Skeletal muscle tissue (tissue), 4 donors: ENCODE measurements around the gene OCA2. TPM values are rescaled to one million over a fixed set of nuclear protein-coding genes. Genes with fewer than 3 reads are reported as not detected.
"Not testable (repeated sequence)": the region's sequence is repeated elsewhere in the genome, so short reads cannot be mapped to it uniquely, and the experiment has no call there.

Experiments
- H3K27ac ChIP-seq: one replicate; pipeline ENCODE4 v1.7.0; 2013; ENCODE audit warnings: mild to moderate bottlenecking, low read depth, low read length, inconsistent platforms
- H3K27me3 ChIP-seq, 3 donors: one replicate each; pipeline ENCODE4 v1.7.0; 2013; ENCODE audit warnings: low read length in 3 of 3; ENCODE audit not compliant: control insufficient read depth in 3 of 3, insufficient read depth in 3 of 3
- H3K36me3 ChIP-seq, 3 donors: one replicate each; pipeline ENCODE4 v1.7.0; 2013; ENCODE audit warnings: low read length in 3 of 3; ENCODE audit not compliant: control insufficient read depth in 3 of 3, insufficient read depth in 3 of 3
- H3K4me1 ChIP-seq, 3 donors: one replicate each; pipeline ENCODE4 v1.7.0; 2013; ENCODE audit warnings: low read length in 3 of 3, mild to moderate bottlenecking in 3 of 3; ENCODE audit not compliant: control insufficient read depth in 3 of 3, insufficient read depth in 3 of 3
- H3K4me3 ChIP-seq, 3 donors: one replicate each; pipeline ENCODE4 v1.7.0; 2013; ENCODE audit warnings: low read length in 3 of 3
- H3K9ac ChIP-seq, 3 donors: one replicate each; pipeline ENCODE4 v1.7.0; 2013; ENCODE audit warnings: low read length in 3 of 3, mild to moderate bottlenecking in 3 of 3, moderate library complexity in 2 of 3, low read depth in 1 of 3
- H3K9me3 ChIP-seq, 3 donors: one replicate each; pipeline ENCODE4 v1.7.0; 2013; ENCODE audit warnings: low read length in 3 of 3; ENCODE audit not compliant: control insufficient read depth in 3 of 3
- total RNA-seq: library from RNA; depleted of rRNA; stranded (reverse); fragments of >200 nt; gene quantifications from one replicate; pipeline ENCODE4 v1.2.3, GENCODE V29; 2014
- donor health status: Osteomylitis.

OCA2 gene
- total RNA-seq, 1 donor from 2014 or later, result 5.7 TPM

DNA sequence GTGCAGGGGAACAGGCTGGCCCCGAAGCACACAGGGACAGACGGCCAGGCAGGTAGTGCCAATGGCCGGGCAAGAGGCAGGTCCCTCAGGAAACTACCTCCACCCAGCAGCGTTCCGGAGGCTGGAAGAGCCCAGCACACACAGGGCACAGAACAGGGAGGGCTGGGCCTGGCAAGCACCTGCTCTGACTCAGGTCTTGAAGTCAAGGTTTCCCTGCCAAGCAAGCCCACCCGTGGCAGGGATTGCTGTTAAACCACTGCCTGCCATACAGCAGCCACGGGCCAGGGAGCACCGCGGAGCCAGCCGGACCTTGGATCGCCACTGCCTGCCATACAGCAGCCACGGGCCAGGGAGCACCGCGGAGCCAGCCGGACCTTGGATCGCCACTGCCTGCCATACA is 22.5 kb upstream of the OCA2 start:
- H3K36me3 ChIP-seq, result peaks cover 43 to 66% (median 43%) of the 10 kb centered on the region in 3 donors
- H3K4me3 ChIP-seq, H3K9me3 ChIP-seq, H3K27me3 ChIP-seq, H3K9ac ChIP-seq, H3K27ac ChIP-seq, H3K4me1 ChIP-seq: not testable (repeated sequence)

DNA sequence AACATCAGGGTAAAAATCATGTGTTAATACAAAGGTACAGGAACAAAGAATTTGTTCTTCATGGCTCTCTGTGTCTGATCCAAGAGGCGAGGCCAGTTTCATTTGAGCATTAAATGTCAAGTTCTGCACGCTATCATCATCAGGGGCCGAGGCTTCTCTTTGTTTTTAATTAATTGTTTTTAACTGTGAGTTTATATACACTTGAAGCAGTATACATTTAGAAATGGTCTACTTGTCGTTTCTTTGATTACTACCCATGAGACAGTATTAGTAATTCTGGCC is 21.2 kb upstream of the OCA2 start:
- Histone ChIP-seq H3K36me3 (peaks cover 51 to 75% (median 52%) of the 10 kb centered on the region in 3 donors), H3K4me3 (no peak overlapping the region), H3K27ac (no peak overlapping the region), H3K9ac (no peak overlapping the region), H3K9me3 (no peaks in the 10 kb centered on the region), H3K27me3 (no peaks in the 10 kb centered on the region), H3K4me1 (no peaks in the 10 kb centered on the region)

DNA sequence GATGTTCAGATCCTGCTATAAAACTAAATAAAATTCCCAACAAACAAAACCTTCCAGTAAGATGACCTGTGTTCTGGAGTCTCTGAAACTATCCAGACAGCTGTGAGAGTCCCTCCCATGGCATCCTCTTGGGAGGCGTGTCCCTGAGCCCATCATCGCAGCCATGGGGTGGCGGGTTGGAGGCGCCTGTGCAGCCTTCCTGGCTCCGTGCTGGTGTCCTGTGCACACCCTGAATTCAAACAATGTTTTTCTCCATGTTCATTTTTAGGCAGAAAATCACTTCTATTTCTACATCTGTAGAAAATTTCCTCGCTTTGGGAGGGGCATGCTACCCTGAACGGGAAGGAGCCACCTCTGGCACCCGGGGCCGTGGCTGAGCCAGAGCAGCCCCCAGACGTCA is 19.4 kb upstream of the OCA2 start:
- H3K27ac ChIP-seq, result no peak overlapping the region
- H3K9ac ChIP-seq, result no peak overlapping the region
- H3K9me3 ChIP-seq, result no peaks in the 10 kb centered on the region
- no peak overlapping the region for H3K4me3 ChIP-seq
- no peaks in the 10 kb centered on the region for H3K27me3 ChIP-seq
- peaks cover 56 to 77% (median 60%) of the 10 kb centered on the region in 3 donors for H3K36me3 ChIP-seq
- H3K4me1 ChIP-seq, result no peaks in the 10 kb centered on the region

DNA sequence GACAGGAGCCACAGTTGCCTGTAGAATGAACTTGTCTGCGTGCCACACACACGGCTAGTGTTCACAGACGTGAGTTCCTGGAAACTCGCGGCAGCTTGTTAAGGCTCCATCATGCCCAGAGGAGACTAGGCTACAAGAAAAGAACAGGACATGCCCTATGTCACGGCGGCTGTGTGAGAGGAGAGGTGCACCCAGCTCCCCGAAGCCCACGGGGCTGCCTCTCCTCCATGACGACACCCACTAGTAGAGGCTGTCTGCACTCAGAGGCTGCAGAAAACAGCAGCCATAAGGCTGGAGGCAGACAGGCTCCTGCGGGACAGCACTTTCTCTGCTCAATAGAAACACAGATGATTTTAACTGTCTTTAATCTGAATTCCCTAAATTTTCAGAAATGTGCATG is 19.0 kb upstream of the OCA2 start:
- no peaks in the 10 kb centered on the region for H3K27me3 ChIP-seq
- no peaks in the 10 kb centered on the region for H3K4me1 ChIP-seq
- peaks cover 60 to 77% (median 65%) of the 10 kb centered on the region in 3 donors for H3K36me3 ChIP-seq
- no peaks in the 10 kb centered on the region for H3K9me3 ChIP-seq
- H3K9ac ChIP-seq, result no peak overlapping the region
- no peak overlapping the region for H3K27ac ChIP-seq
- H3K4me3 ChIP-seq, result no peak overlapping the region

DNA sequence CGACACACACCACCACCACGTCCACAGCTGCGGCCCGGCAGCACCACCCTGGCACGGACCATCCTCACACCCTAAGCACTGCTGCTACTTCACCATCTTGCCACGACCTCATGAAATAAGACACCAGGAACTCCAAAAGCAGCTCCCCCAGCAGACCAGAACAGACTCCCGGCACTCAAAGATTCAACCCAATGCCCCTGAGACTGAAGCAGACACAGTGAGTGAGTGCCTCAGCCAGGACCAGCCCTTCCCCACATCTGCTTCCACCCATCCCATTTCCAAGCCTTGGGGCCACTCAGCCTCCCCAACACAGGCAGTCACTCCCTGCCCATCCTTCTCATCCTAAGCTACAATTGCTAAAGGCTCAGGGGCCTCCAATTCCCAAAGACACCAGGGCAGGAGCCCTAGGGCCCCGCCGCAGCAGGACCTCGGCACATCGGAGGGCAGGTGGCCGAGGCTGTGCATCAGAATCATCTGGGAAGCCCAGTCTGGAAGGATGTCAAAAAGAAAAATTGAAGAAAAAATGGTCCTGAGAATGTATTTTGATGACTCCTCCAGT is 18.4 kb upstream of the OCA2 start:
- Histone ChIP-seq H3K36me3 (peaks cover 66 to 78% (median 70%) of the 10 kb centered on the region in 3 donors), H3K4me3 (no peak overlapping the region), H3K9ac (no peak overlapping the region), H3K27me3 (no peaks in the 10 kb centered on the region), H3K9me3 (no peaks in the 10 kb centered on the region), H3K4me1 (no peaks in the 10 kb centered on the region), H3K27ac (no peak overlapping the region)

DNA sequence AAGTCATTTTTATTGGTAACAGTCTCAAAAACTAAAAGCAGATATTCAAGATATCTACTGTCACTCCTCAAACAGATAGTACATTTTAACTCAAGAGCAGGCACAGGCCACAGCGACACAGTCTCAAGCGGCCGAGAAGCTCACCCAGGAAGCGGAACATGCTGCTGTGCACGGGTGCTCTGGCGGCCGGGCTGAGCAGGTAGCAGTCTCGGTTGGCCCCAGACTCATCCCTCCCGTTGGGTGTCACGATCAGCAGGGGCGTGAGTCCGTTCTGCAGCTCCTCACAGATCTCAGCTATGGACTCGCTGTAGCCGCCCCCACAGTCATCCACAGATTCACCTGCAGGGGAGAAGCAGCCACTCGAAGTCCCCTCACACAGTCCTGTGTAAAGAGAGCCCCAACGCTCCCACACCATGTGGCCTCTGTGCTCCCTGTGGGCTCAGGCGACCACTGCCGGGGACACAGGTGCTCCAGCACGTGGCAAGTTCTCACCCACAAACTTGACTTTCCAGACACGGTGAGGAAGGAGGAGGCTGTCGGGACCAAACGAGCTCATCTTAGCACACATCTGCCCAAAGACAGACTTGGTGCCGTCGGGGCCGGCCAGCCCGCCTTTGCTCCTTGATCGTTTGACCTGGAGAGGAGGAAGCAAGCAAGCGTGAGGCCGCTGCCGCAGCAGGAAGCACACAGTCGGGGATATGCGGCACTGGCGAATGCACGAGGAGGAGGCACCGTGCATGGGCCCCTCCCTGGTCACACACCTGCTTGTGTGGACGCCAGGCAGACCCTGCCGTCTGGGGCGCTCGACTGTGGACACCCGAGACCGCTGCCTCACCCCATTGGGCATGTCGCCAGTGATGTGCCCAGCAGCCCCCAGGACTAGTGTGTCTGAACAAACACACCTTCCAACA is 17.7 kb upstream of the OCA2 start:
- no peaks in the 10 kb centered on the region for H3K27me3 ChIP-seq
- no peak overlapping the region for H3K27ac ChIP-seq
- peaks cover 73 to 78% (median 77%) of the 10 kb centered on the region in 3 donors for H3K36me3 ChIP-seq
- H3K4me3 ChIP-seq, result no peak overlapping the region
- H3K4me1 ChIP-seq, result no peaks in the 10 kb centered on the region
- no peaks in the 10 kb centered on the region for H3K9me3 ChIP-seq
- H3K9ac ChIP-seq, result no peak overlapping the region

DNA sequence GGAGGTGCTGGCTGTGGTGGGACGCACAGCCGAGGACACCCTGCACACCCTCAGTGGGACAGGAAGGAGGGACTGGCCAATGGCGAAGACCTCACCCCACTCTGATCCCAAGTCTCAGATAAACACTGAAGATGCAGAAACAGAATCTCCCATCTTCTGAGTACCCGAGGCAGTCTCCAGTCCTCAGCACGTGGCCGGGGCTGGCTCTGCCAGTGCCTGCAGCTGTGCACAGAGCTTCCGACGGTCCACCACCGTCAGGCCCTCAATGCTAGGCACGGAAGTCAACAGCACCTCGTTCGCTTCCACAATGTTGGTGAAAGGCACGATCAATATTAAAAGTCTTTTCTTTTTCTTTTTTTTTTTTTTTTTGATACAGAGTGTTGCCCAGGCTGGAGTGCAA is 16.8 kb upstream of the OCA2 start:
- Histone ChIP-seq H3K36me3 (peaks cover 72 to 76% (median 74%) of the 10 kb centered on the region in 3 donors), H3K27ac (no peak overlapping the region), H3K4me3 (no peak overlapping the region), H3K27me3 (no peaks in the 10 kb centered on the region), H3K9me3 (no peaks in the 10 kb centered on the region), H3K9ac (no peak overlapping the region), H3K4me1 (no peaks in the 10 kb centered on the region)

DNA sequence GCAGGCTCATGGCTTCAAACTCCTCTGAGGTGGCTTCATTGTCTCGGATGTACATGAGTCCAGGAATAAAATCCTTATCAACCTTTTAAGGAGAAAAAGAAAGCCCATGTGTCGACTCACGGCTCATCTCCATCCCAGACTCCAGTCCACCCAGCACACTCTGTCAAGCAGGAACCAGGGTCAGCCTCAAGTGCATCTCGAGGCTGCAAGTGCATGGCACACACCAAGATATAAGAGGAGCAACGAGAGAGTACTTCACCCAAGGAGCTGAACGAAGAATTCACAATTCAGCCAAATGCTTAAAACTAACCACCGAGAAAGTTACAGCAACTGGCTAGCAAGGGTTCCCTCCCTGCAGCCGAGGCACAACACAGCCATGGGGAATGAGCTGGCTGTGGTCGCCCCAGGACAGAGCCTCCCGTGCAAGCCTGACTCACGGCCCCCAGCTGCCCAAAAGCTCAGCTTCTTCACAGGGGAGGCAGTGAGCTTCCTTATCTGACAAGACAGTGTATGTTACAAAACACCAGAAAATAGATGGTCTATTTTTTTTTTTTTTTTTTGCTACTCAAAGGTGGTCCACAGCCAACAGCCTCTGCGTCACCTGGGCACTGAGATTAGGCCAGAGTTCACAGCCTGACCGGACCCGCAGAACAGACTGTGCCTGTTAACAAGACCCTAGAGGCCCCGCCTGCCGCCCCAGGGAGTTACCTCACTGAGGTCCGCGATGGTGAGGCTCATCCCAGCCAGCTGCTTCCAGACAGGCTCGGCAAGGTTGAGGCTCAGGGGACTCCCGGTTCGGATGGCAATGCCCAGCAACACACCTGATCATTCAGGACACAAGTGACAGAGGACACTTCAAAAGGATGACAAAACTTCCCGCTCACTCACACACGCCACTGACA is 15.9 kb upstream of the OCA2 start:
- Histone ChIP-seq H3K36me3 (peaks cover 64 to 69% (median 65%) of the 10 kb centered on the region in 3 donors), H3K4me3 (no peak overlapping the region), H3K9ac (no peak overlapping the region), H3K4me1 (no peaks in the 10 kb centered on the region), H3K27ac (no peak overlapping the region), H3K9me3 (no peaks in the 10 kb centered on the region), H3K27me3 (no peaks in the 10 kb centered on the region)

DNA sequence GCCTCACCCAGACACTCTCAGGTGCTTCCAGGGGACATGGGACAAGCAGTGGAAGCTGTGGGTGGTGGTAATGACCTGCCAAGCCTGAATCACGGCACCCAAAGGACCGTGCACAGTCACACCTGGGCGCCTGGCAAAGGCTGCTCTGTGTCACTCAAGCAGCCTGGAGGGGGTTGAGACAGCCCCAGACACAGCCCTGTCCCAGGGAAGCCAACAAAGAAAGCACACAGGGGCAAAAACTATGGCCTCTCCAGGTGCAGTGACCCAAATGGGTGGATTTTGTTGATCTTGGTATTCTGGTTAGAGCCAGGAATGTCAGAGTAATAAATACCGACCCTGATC is 15.0 kb upstream of the OCA2 start:
- H3K4me1 ChIP-seq, result no peaks in the 10 kb centered on the region
- H3K9me3 ChIP-seq, result no peaks in the 10 kb centered on the region
- H3K27ac ChIP-seq, result no peak overlapping the region
- no peaks in the 10 kb centered on the region for H3K27me3 ChIP-seq
- no peak overlapping the region for H3K9ac ChIP-seq
- peaks cover 60 to 65% (median 61%) of the 10 kb centered on the region in 3 donors for H3K36me3 ChIP-seq
- H3K4me3 ChIP-seq, result no peak overlapping the region
